GM18861 (cell line): Measurements from ENCODE around the gene IGLL1.
"Not testable (repeated sequence)": the region's sequence is repeated elsewhere in the genome, so short reads cannot be mapped to it uniquely, and the experiment has no call there.

Experiments used
- ATAC-seq: cut with Tn5 transposase; IDR thresholded peaks from one replicate; pipeline ENCODE4 v1.9.1; 2021; ENCODE audit not compliant: unreplicated experiment

Gene IGLL1

DNA sequence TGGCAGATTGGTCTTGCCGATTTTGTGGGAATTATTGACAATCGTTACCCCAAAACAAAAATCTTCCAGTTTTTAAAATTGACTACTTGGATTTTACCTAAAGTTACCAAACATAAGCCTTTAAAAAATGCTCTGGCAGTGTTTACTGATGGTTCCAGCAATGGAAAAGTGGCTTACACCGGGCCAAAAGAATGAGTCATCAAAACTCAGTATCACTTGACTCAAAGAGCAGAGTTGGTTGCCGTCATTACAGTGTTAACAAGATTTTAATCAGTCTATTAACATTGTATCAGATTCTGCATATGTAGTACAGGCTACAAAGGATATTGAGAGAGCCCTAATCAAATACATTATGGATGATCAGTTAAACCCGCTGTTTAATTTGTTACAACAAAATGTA, 37.2 kb downstream of the IGLL1 start:
- ATAC-seq: no peak

GRCh38 chr22:23542391-23542790, 37.7 kb downstream of the IGLL1 start:
- not testable (repeated sequence) for ATAC-seq

- not testable (repeated sequence) for ATAC-seq
Observed at GRCh38 chr22:23541849-23542281, 38.2 kb downstream of the IGLL1 start.

- not testable (repeated sequence) for ATAC-seq
Observed at GRCh38 chr22:23540837-23541236, 39.3 kb downstream of the IGLL1 start.

- not testable (repeated sequence) for ATAC-seq
Observed at GRCh38 chr22:23539839-23540198, 40.3 kb downstream of the IGLL1 start.

- no peak for ATAC-seq
Observed at GRCh38 chr22:23539135-23539838, 40.8 kb downstream of the IGLL1 start.

DNA sequence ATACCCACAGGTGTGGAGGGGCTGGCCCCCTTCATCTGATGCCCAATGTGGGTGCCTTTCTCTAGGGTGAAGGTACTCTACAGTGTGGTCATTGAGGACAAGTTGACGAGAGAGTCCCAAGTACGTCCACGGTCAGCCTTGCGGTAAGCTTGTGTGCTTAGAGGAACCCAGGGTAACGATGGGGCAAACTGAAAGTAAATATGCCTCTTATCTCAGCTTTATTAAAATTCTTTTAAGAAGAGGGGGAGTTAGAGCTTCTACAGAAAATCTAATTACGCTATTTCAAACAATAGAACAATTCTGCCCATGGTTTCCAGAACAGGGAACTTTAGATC, 41.4 kb downstream of the IGLL1 start:
- ATAC-seq: not testable (repeated sequence)

GRCh38 chr22:23537830-23538695, 42.0 kb downstream of the IGLL1 start:
- ATAC-seq: not testable (repeated sequence)

DNA sequence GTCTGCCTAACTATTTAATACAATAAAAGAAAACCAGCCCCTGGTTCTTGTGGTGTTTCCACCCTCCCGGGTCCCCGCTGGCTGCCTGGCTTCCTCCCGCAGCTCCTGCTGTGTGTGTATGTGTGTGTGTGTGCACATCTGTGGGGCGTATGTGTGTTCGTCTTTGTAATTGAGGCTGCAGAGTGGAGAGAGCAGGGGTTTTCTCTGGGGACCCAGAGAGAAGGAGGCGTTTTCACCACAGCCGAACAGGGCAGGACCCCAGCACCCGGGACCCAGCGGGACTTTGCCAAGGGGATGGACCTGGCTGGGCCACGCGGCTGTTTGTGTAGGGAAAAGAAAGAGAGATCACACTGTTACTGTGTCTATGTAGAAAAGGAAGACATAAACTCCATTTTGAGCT, 42.7 kb downstream of the IGLL1 start:
- no peak for ATAC-seq

- no peak for ATAC-seq
Observed at GRCh38 chr22:23536821-23537345, 43.2 kb downstream of the IGLL1 start.

DNA sequence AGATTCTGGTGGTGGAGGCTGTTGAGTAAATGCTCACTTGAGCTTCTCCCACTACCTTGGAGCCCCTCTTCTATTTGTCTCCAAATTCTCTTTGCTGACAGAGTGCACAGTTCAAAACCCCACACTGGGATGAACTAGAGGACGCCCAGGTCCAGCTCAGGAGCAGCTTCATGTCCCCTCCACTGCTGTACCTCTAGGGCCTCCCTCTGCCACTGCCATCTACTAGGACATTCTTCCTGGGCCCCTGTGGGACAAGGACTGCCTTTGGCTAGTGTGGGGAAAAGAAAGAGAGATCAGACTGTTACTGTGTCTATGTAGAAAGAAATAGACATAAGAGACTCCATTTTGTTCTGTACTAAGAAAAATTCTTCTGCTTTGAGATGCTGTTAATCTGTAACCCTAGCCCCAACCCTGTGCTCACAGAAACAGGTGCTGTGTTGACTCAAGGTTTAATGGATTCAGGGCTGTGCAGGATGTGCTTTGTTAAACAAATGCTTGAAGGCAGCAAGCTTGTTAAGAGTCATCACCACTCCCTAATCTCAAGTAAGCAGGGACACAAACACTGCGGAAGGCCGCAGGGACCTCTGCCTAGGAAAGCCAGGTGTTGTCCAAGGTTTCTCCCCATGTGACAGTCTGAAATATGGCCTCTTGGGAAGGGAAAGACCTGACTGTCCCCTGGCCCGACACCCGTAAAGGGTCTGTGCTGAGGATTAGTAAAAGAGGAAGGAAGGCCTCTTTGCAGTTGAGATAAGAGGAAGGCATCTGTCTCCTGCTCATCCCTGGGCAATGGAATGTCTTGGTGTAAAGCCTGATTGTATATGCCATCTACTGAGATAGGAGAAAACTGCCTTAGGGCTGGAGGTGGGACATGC, 44.1 kb downstream of the IGLL1 start:
- not testable (repeated sequence) for ATAC-seq

GRCh38 chr22:23534851-23535717, 45.0 kb downstream of the IGLL1 start:
- ATAC-seq: no peak

DNA sequence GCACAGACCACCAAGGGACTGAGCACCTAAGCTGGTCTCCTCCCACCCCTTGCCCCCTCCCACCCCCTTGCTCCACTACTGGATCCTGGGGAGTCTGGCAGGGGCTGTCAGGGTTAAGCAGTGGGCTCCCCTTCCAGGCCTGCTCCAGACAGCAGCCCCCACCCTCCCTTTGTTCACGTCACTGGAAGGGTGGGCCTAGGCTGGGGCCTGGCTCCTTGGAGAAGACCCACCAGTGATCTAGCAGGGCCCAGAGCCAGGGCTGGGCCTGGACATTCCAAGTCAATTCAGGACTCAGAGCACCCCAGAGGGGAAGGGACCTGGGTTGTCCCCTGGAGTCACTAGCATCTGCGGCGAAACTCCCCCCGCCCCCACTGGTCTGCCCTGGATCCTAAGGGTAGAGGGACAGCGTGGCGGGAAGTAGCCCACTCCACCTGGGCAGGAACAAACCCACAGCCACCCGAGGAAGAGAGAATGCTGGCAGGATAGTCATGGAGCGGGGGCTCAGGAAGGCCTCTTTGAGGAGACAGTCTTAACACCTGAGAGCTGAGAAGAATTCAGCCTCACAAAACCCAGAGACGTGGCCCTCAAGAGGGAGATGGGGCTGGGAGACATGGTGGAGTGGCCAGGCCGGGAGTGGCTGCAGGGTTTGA, 45.8 kb downstream of the IGLL1 start:
- no peak for ATAC-seq

GRCh38 chr22:23533771-23534191, 46.3 kb downstream of the IGLL1 start:
- ATAC-seq: no peak

DNA sequence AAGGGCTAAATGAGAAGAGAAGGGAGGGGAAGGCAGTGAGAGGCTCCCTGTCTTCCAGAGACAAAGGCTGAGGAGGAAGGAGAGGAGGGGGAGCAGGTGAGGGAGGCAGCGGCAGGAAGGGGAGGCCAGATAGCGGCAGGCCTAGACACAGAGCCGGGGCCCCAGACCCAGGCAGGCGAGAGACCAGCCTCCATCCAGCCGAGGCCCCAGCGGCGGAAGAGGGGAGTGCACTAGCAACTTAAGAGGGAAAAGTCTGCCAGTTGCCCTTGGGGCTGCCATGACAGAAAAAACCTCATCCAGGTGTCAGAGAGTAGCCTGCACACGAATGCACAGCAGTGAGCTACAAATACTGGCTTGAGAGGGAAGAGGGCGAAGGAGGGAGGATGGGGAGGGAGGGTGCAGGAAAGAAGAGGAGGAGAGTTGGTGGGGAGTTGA, 46.7 kb downstream of the IGLL1 start:
- ATAC-seq: no peak

DNA sequence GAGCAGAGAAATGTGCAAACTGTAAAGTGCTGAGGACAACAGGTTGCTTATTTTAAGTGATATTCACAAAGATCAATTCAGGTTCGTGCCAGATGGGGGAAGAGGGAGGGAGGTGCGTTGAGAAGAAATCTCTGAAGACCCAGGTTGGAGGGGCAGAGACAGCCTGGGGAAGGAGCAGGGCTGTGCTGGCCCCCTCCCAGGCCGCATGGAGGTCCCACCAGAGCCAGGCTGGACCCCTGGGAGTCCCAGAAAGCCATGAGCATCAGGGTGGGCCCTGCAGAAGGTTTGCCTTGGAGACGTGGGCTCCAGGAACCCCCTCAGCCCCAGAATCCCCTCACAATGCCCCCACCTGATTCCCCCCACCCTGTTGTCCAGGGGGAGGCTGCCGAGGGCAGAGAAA, 47.4 kb downstream of the IGLL1 start:
- ATAC-seq: no peak

- no peak for ATAC-seq
Observed at GRCh38 chr22:23531966-23532705, 48.0 kb downstream of the IGLL1 start.

- no peak for ATAC-seq
Observed at GRCh38 chr22:23531283-23531956, 48.7 kb downstream of the IGLL1 start.
